Muscle of arm (tissue), 12 donors: ENCODE measurements around the gene PTHLH. TPM values are rescaled to one million over a fixed set of nuclear protein-coding genes. Genes with fewer than 3 reads are reported as not detected.
A peak's percentile ranks its signal among the peaks of the same experiment; 100 is the strongest.

ENCODE experiments used
- DNase-seq: peaks from one replicate; pipeline ENCODE4 v3.0.0-alpha.2; 2013
- polyA plus RNA-seq, 12 donors: library from polyadenylated mRNA; unstranded; fragments of 120-200 nt; gene quantifications; one replicate each; pipeline ENCODE4 v1.2.1, GENCODE V29; 2013; ENCODE audit not compliant: insufficient read length in 12 of 12

Gene PTHLH
- polyA plus RNA-seq, 12 donors = 0.89 to 8.1 (median 2.0) TPM; not detected in 2

- DNase-seq = no peak
These were observed 2.2 kb upstream of the PTHLH start for GRCh38 chr12:27974735-27975221.

- no peak for DNase-seq
These were observed 956 bp upstream of the PTHLH start for GRCh38 chr12:27973487-27973890.

GRCh38 chr12:27971606-27972005 is 927 bp downstream of the PTHLH start:
- DNase-seq = no peak

- DNase-seq = peak; percentile 47
These were observed 1.4 kb downstream of the PTHLH start for GRCh38 chr12:27971121-27971489.

- DNase-seq = peak; percentile 39
These were observed 2.0 kb downstream of the PTHLH start for GRCh38 chr12:27970401-27971120.

GRCh38 chr12:27969624-27970400 is 2.7 kb downstream of the PTHLH start:
- DNase-seq = peak; percentile 45

GRCh38 chr12:27968972-27969623 is 3.4 kb downstream of the PTHLH start:
- DNase-seq = no peak

GRCh38 chr12:27967551-27968054 is 4.9 kb downstream of the PTHLH start:
- no peak for DNase-seq

GRCh38 chr12:27966870-27967269 is 5.7 kb downstream of the PTHLH start:
- no peak for DNase-seq

GRCh38 chr12:27965966-27966365 is 6.6 kb downstream of the PTHLH start:
- DNase-seq = no peak

GRCh38 chr12:27965411-27965810 is 7.1 kb downstream of the PTHLH start:
- DNase-seq = no peak

GRCh38 chr12:27964123-27964522 is 8.4 kb downstream of the PTHLH start:
- DNase-seq = no peak

- DNase-seq = peak; percentile 76
These were observed 11.7 kb downstream of the PTHLH start for GRCh38 chr12:27960821-27961220.

GRCh38 chr12:27958675-27959074 is 13.9 kb downstream of the PTHLH start:
- DNase-seq = peak; percentile 49

- DNase-seq = no peak
These were observed 15.2 kb downstream of the PTHLH start for GRCh38 chr12:27957366-27957765.

- DNase-seq = no peak
These were observed 18.7 kb downstream of the PTHLH start for GRCh38 chr12:27953817-27954216.

- no peak for DNase-seq
These were observed 19.2 kb downstream of the PTHLH start for GRCh38 chr12:27953348-27953747.

- no peak for DNase-seq
These were observed 20.0 kb downstream of the PTHLH start for GRCh38 chr12:27952510-27952909.

GRCh38 chr12:27951898-27952297 is 20.6 kb downstream of the PTHLH start:
- DNase-seq = no peak

- DNase-seq = no peak
These were observed 26.1 kb downstream of the PTHLH start for GRCh38 chr12:27946421-27946820.

- DNase-seq = peak; percentile 66
These were observed 31.7 kb downstream of the PTHLH start for GRCh38 chr12:27940756-27941402.

- no peak for DNase-seq
These were observed 32.3 kb downstream of the PTHLH start for GRCh38 chr12:27940245-27940644.
